CMK (cell line): ENCODE results near the gene TRAPPC6A.

Experiments
- DNase-seq: peaks from one replicate; pipeline ENCODE4 v3.0.0-alpha.2; 2010; ENCODE audit warnings: low read depth

TRAPPC6A gene

DNA sequence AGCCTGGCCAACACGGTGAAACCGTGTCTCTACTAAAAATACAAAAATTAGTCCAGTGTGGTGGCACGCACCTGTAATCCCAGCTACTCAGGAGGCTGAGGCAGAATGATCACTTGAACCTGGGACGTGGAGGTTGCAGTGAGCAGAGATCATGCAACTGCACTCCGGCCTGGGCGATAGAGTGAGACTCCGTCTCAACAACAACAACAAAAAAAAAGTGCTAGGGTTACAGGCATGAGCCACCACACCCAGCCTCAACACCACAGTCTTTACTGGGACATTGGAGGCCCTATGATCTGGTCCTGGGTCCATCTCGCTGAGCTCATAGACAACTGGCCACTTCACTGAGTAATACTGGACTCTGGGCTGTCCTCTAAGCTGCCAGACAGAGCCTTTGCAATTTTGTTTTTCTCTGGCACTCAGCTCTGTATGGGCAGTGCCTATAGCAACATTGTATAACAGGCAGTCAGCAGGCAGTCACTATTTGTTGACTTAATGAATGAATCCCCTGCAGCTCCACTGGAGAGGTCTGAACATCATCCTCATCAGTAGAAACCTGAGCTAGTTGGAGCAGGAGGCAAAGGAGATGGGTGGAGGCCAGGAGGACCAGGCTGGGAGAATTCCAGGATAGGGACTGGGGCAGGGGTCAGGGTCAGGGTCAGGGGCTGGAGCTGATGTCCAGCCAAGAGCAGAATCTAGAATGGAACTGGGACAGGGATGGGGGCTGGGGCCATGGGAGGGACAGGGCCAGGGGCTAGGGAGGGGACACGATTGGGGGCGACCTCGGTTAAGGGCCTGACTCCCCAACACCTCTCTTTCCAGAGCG, 8.7 kb upstream of the TRAPPC6A start:
- no peak for DNase-seq

GRCh38 chr19:45184115-45184514, 6.1 kb upstream of the TRAPPC6A start:
- DNase-seq = no peak

DNA sequence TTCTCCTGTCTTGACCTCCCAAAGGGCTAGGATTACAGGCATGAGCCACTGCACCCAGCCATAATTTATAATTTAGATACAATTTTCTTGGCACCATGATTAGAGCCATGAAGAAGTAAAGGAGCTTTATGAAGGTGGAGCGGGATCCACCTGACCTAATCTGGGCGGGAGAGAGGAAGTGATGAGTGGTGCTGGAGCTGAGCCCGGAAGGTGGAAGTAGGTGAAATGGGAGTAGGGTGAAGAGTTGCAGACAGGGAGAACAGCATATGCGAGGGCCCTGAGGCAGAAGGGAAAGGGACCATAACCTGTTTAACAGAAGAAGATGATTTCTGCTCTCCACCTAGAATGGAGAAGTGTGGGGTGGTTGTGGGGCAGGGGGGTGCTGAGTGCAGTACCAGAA, 4.7 kb upstream of the TRAPPC6A start:
- DNase-seq = no peak

GRCh38 chr19:45180936-45181335, 2.9 kb upstream of the TRAPPC6A start:
- no peak for DNase-seq

GRCh38 chr19:45179892-45180370, 1.9 kb upstream of the TRAPPC6A start:
- no peak for DNase-seq

GRCh38 chr19:45179072-45179891, 1.2 kb upstream of the TRAPPC6A start:
- no peak for DNase-seq

DNA sequence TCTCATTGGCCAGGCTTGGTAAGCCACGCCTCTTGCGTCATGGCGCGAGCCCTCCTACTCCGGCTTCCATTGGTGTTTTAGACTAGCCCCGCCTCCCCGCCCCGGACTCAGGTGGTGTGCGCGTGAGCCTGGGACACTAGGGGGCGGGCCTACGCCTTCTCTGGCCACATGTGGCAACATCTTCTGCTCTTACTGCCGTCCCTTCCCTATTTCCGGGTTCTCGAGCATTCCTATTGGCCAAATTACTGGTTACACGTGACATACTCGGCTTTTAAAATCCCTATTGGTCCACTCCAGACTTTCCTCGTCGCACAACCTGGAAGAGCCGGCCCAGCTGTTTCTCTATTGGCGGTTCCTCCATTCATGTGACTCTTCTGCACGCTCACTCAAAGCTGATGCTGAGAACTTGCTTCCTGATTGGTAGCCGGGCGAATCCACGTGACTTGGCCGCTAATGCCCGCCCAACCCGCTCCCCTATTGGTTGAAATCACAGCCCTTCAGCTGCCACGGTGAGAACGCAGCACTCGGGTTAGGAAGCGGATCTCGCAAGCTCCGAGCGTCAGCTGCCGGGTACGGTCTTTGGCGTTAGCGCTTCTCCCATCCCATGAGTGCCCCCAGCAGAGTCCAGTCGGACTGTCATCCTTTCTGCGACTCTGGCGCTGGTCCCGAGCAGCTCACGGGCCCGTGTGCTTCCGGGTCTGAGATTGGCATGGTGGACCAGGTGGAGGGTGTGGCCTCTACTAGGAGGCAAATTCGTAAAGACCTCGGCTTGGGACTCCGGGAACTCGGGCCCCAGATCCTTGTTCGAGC, 430 bp upstream of the TRAPPC6A start, which contains the start of gene BLOC1S3:
BLOC1S3 (plus strand) TSS at position 523 of the 810 bp plus-strand sequence. CDS start 513 bp downstream, outside the sequence.
- DNase-seq = peak; percentile 100

GRCh38 chr19:45175515-45176345, 2.3 kb downstream of the TRAPPC6A start:
- DNase-seq = no peak

DNA sequence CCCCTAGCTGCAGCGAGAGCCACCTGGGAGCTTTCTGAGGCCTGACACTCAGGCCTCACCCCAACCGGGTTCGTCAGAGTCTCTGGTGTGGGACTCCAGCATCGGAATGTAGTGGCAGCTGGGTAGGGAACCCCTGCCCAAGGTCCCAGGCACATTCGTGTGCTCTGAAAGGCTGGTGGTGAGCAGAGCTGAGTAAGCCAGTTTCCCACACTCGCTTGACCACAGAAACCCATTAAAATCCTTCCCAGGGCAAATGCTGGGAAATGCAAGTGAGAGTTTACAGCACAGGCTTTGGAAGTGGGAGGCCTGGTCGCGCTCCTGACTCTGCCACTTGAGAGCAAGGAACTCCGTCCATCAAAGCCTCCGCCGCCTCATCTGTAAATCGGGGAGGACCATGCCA, 4.2 kb downstream of the TRAPPC6A start:
- no peak for DNase-seq

DNA sequence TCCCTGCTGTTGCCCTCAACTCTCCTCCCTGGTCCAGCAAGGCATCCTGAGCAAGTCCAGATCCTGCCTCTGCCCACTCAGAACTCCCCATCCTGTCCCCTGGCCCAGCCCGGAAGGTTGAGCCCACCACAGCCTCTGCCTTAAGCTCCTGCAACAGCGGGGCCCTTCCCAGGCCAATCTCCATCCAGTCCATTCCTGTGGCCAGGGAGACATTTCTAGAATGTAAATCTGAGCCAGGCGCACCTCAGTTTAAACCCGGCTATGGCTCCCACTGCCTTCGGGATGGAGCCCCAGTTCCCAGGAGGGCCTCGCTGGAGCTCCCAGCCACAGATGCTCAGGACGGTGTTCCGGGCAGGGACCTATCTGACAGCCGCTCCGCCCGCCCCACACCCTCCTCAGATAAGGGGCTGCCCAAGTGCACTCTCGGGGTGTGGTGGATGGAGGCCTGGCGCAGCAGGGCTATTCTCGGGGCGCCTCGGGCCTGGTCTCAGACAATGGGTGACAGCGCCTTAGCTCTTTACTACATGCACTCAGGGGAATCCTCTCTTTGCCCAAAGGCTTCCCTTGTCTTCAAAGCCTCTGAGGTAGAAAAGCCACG, 5.3 kb downstream of the TRAPPC6A start:
- no peak for DNase-seq

- no peak for DNase-seq
Observed at GRCh38 chr19:45172173-45172572, 5.9 kb downstream of the TRAPPC6A start.

- DNase-seq = no peak
Observed at GRCh38 chr19:45171211-45171623, 6.8 kb downstream of the TRAPPC6A start.

DNA sequence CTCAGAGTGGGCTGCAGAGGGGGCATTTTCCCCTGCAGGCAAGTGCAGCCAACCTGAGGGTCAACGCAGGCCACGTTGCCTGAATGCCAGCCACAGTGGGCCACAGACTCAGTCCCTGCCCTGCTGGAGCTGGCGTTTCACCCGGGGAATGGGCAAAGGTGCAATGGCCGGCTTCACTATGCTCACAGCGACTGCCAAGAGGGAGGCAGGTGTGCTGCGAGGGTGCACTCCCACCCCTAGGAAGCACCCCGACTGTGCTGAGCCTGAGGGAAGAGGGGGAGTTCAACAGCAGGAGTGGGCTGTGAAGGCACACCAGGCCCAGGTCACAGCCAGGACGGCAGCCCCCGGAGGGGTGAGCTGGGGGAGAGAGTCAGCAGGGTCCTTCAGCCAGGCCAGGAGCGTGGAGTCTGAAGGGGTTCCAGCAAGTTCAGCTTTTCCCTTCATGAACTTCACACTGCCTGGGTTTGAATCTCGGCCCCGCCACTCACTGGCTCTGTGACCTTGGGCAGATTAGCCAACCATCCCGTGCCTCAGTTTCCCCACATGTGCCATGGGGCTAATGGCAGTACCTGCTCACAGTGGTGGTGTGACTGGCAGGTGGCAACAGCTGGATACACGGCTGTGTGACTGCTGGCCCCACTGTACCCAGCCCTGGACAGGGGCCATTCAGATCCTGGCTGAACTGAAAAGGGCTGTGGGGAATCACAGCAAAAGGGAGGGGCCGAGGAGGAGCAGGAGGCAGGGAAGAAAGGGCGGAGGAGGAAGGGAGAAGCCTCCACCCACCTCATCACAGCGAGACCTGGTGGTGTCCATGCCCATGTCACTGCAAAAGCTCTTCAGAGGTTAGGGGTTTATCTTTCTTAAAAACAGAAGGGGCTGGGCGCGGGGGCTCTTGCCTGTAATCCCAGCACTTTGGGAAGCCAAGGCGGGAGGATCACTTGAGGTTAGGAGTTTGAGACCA, 7.6 kb downstream of the TRAPPC6A start:
- DNase-seq = no peak

DNA sequence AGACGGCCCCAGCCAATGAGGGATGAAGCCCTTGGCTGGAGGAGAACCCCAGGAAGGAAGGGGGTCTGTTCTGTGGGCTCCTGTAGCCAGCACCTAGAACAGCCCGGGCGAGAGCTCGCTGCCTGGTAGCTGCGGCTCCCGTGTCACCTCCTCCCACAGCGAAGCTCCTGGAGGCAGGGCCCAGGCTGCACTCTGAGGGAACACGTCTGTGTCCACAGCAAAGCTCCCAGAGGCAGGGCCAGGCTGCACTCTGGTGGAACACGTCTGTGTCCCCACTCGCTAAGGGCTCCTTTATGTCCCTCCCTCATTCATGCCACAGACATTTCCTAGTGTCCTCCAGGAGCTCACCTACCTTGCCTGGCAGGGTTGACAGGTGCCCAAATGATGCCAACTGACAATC, 8.4 kb downstream of the TRAPPC6A start:
- DNase-seq = no peak

GRCh38 chr19:45168767-45169351, 9.2 kb downstream of the TRAPPC6A start:
- DNase-seq = no peak

DNA sequence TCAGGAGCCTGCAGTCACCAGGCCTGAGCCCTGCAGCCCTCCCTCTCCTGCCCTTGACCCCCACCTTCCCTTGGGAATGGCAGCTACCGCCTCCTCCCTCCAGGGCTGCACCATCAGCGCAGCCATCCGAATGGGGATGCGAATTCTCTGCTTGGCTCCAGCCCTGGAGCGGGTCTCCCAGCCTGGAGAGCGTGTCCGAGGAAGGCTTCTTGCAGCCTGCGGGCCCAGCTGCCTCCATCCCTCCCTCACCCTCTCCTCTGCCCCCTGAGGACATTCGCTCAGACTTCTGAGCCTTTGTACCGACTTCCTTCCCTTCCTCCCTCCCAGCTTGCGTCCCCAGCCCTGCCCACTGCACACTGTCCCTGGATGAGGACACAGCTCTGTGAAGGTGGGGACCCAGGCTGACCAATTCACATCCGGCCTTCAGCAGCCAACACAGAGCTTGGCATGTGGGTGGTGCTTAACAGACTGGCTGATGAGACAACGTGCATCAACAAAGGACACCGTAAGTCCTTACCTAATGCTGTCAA, 11.2 kb downstream of the TRAPPC6A start:
- no peak for DNase-seq

DNA sequence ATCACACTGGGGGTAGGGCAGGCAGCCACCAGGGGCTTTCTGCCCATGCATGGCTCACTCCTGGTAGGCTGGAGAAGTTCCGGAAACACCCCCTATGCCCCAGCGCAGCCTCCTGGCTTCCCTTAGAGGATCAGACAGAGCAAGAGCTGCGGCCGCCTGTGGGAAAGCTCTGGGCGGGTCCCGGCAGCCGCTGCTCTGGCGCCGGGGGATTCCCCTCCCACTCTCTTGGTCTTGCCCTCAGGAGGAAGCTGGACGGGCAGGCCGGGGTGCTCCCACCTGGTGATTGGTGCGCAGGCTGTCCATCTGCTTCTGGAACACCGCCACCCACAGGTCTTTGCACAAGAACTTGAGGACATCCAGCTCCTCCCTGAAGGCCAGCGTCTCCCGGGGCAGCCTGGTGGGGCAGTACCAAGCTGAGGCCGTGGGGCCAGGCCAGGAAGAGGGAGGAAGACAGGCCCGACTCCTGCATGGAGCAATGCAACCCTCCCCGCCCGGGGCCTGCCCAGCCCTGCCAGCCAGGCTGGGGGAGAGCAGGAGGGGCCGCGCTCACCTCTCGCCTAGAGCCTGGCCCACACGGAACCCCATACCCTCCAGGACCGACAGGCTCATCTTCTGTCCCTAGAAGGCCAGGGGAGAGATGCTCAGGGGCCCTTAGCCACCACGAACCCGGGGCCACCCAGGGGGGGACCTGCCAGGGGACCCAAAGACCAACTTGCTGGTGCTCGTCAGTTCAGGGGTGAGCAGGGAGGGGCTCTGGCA, 13.3 kb downstream of the TRAPPC6A start:
- DNase-seq = peak; percentile 96
